Neural crest cell (in vitro differentiated cells): ENCODE data around the gene CMTM8. TPM values are rescaled to one million over a fixed set of nuclear protein-coding genes. Genes with fewer than 3 reads are reported as not detected.

ENCODE experiments used
- DNase-seq: peaks from one replicate; pipeline ENCODE4 v3.0.0; 2021; ENCODE audit warnings: low read depth, mixed read lengths, low spot score
- H3K27ac Mint-ChIP-seq: one replicate; pipeline ENCODE4 v1.8.0; 2021; ENCODE audit warnings: mild to moderate bottlenecking, mixed read lengths; ENCODE audit not compliant: unreplicated experiment
- H3K27me3 Mint-ChIP-seq: 2 replicates; pipeline ENCODE4 v1.8.0; 2021; ENCODE audit warnings: low read depth, mild to moderate bottlenecking, mixed read lengths
- H3K36me3 Mint-ChIP-seq: 2 replicates; pipeline ENCODE4 v1.8.0; 2021; ENCODE audit warnings: low read depth, mild to moderate bottlenecking, mixed read lengths
- H3K4me1 Mint-ChIP-seq: 2 replicates; pipeline ENCODE4 v1.8.0; 2021; ENCODE audit warnings: mixed read lengths
- H3K4me3 Mint-ChIP-seq: one replicate; pipeline ENCODE4 v1.8.0; 2021; ENCODE audit warnings: mild to moderate bottlenecking, mixed read lengths
- H3K9me3 Mint-ChIP-seq: 2 replicates; pipeline ENCODE4 v1.8.0; 2021; ENCODE audit warnings: mixed read lengths
- CTCF ChIP-seq: fragments of 200-600 bp; sonication (generic); conservative IDR thresholded peaks from 2 replicates; pipeline ENCODE4 v1.5.0; 2021; ENCODE audit warnings: antibody characterized with exemption, mild to moderate bottlenecking
- total RNA-seq: library from RNA; stranded (reverse); gene quantifications from 2 replicates; pipeline ENCODE4 v1.2.1, GENCODE V29; 2021

The CMTM8 gene
- total RNA-seq, 1 donor from 2014 or later: 4.4 TPM

GRCh38 chr3:32323604-32324003 is 85.1 kb downstream of the CMTM8 start:
- H3K27me3 Mint-ChIP-seq: no peaks in the 10 kb centered on the region
- H3K4me3 Mint-ChIP-seq: no peak overlapping the region
- no peak for TF ChIP-seq CTCF
- no peak for DNase-seq
- no peaks in the 10 kb centered on the region for H3K9me3 Mint-ChIP-seq
- peaks cover 63% of the 10 kb centered on the region for H3K4me1 Mint-ChIP-seq
- H3K27ac Mint-ChIP-seq: no peak overlapping the region
- no peaks in the 10 kb centered on the region for H3K36me3 Mint-ChIP-seq

GRCh38 chr3:32325201-32325600 is 86.7 kb downstream of the CMTM8 start:
- TF ChIP-seq CTCF: no peak
- Mint-ChIP-seq H3K36me3 (peaks cover 6% of the 10 kb centered on the region), H3K4me1 (peaks cover 53% of the 10 kb centered on the region), H3K4me3 (no peak overlapping the region), H3K9me3 (peaks cover 6% of the 10 kb centered on the region), H3K27me3 (no peaks in the 10 kb centered on the region), H3K27ac (no peak overlapping the region)
- DNase-seq: no peak

GRCh38 chr3:32325927-32326326 is 87.4 kb downstream of the CMTM8 start:
- H3K4me3 Mint-ChIP-seq: peak overlapping the region; percentile 3
- no peaks in the 10 kb centered on the region for H3K27me3 Mint-ChIP-seq
- no peak overlapping the region for H3K27ac Mint-ChIP-seq
- peaks cover 8% of the 10 kb centered on the region for H3K9me3 Mint-ChIP-seq
- no peak for DNase-seq
- peaks cover 46% of the 10 kb centered on the region for H3K4me1 Mint-ChIP-seq
- H3K36me3 Mint-ChIP-seq: peaks cover 6% of the 10 kb centered on the region
- TF ChIP-seq CTCF: no peak

- Mint-ChIP-seq H3K4me1 (peaks cover 40% of the 10 kb centered on the region), H3K27me3 (no peaks in the 10 kb centered on the region), H3K4me3 (no peak overlapping the region), H3K36me3 (peaks cover 6% of the 10 kb centered on the region), H3K9me3 (peaks cover 9% of the 10 kb centered on the region), H3K27ac (no peak overlapping the region)
- no peak for TF ChIP-seq CTCF
- DNase-seq: no peak
Measured at GRCh38 chr3:32326795-32327194, 88.3 kb downstream of the CMTM8 start.

GRCh38 chr3:32334675-32335074 is 96.2 kb downstream of the CMTM8 start:
- Mint-ChIP-seq H3K27me3 (no peaks in the 10 kb centered on the region), H3K27ac (no peak overlapping the region), H3K36me3 (peaks cover 1% of the 10 kb centered on the region), H3K4me3 (no peak overlapping the region), H3K4me1 (peaks cover 25% of the 10 kb centered on the region), H3K9me3 (peaks cover 4% of the 10 kb centered on the region)
- peak; percentile 34 for TF ChIP-seq CTCF
- DNase-seq: no peak
